MCF 10A (cell line): ENCODE results near the gene ATPAF1. TPM values are rescaled to one million over a fixed set of nuclear protein-coding genes. Genes with fewer than 3 reads are reported as not detected.
"Not testable (repeated sequence)": the region's sequence is repeated elsewhere in the genome, so short reads cannot be mapped to it uniquely, and the experiment has no call there.

ENCODE experiments used
- BruUV-seq: library from RNA; stranded (reverse); fragments of 400-500 nt; replicated peaks from 2 replicates; lab custom pipeline; 2021; lab: Mats Ljungman, UMichigan
- CTCF ChIA-PET: fragments of 300-600 bp; sonication (Branson Sonifier 250); formaldehyde crosslinking; extraction: SDS; loops from one replicate; lab custom pipeline; 2021; ENCODE audit warnings: antibody characterized with exemption, inconsistent platforms; lab: Yijun Ruan, JAX
- POLR2A ChIA-PET: fragments of 300-600, 350-650 bp; sonication (Branson Sonifier 250); formaldehyde crosslinking; extraction: SDS; loops from one replicate; lab custom pipeline; 2020; ENCODE audit warnings: antibody characterized with exemption, inconsistent platforms; lab: Yijun Ruan, JAX
- DNase-seq: peaks from one replicate; pipeline ENCODE4 v3.0.0-alpha.2; 2018; ENCODE audit not compliant: unreplicated experiment
- H3K27ac Mint-ChIP-seq: one replicate; pipeline ENCODE4 v1.8.0; 2022; ENCODE audit warnings: mild to moderate bottlenecking, low read depth, mixed read lengths; ENCODE audit not compliant: unreplicated experiment
- H3K27me3 Mint-ChIP-seq: one replicate; pipeline ENCODE4 v1.8.0; 2022; ENCODE audit warnings: mixed read lengths; ENCODE audit not compliant: insufficient read depth, unreplicated experiment
- H3K36me3 Mint-ChIP-seq: one replicate; pipeline ENCODE4 v1.8.0; 2022; ENCODE audit warnings: mild to moderate bottlenecking, moderate library complexity, mixed read lengths; ENCODE audit not compliant: insufficient read depth, unreplicated experiment
- H3K4me1 Mint-ChIP-seq: one replicate; pipeline ENCODE4 v1.8.0; 2022; ENCODE audit warnings: mixed read lengths; ENCODE audit not compliant: insufficient read depth, unreplicated experiment
- H3K4me3 Mint-ChIP-seq: one replicate; pipeline ENCODE4 v1.8.0; 2022; ENCODE audit warnings: mild to moderate bottlenecking, moderate library complexity, mixed read lengths; ENCODE audit not compliant: unreplicated experiment
- H3K9me3 Mint-ChIP-seq: one replicate; pipeline ENCODE4 v1.8.0; 2022; ENCODE audit warnings: mixed read lengths; ENCODE audit not compliant: unreplicated experiment
- intact Hi-C: fragments of 100-400 bp; cut with micrococcal nuclease; formaldehyde crosslinking; loops from 2 replicates; pipeline ENCODE4 v1.14.1; 2022
- total RNA-seq: library from RNA; stranded (reverse); gene quantifications from 2 replicates; pipeline ENCODE4 v1.2.3, GENCODE V29; 2022
- TF ChIP-seq, protein P1 (sequence below): fragments of 200-600 bp; IDR thresholded peaks from one replicate; pipeline ENCODE4 v1.8.0; 2022; ENCODE audit warnings: antibody characterized with exemption, mild to moderate bottlenecking; ENCODE audit not compliant: unreplicated experiment

The ATPAF1 gene
- total RNA-seq, 1 experiment from 2014 or later = 43.2 TPM

- intact Hi-C loops = no loop called here
- Mint-ChIP-seq H3K4me1 (no peaks in the 10 kb centered on the region), H3K27me3 (no peaks in the 10 kb centered on the region), H3K4me3 (no peak overlapping the region), H3K27ac (no peak overlapping the region), H3K9me3 (no peaks in the 10 kb centered on the region), H3K36me3 (peaks cover 46% of the 10 kb centered on the region)
- POLR2A ChIA-PET = interaction anchor here (1.4 kb wide), 1 partner anchor 14 kb away, joined by 5 read pairs; no protein-coding TSS in a partner anchor
- CTCF ChIA-PET = interaction anchor here (0.5 to 1.1 kb wide), 3 partner anchors 15 to 414 kb away, joined by 3 read pairs; no protein-coding TSS in a partner anchor
- TF ChIP-seq, protein P1, sequence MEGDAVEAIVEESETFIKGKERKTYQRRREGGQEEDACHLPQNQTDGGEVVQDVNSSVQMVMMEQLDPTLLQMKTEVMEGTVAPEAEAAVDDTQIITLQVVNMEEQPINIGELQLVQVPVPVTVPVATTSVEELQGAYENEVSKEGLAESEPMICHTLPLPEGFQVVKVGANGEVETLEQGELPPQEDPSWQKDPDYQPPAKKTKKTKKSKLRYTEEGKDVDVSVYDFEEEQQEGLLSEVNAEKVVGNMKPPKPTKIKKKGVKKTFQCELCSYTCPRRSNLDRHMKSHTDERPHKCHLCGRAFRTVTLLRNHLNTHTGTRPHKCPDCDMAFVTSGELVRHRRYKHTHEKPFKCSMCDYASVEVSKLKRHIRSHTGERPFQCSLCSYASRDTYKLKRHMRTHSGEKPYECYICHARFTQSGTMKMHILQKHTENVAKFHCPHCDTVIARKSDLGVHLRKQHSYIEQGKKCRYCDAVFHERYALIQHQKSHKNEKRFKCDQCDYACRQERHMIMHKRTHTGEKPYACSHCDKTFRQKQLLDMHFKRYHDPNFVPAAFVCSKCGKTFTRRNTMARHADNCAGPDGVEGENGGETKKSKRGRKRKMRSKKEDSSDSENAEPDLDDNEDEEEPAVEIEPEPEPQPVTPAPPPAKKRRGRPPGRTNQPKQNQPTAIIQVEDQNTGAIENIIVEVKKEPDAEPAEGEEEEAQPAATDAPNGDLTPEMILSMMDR = no peak
- DNase-seq = no peak
- no TSS peak for BruUV-seq
These were observed 10.4 kb downstream of the ATPAF1 start for GRCh38 chr1:46657775-46658174.

GRCh38 chr1:46656643-46657042, 11.5 kb downstream of the ATPAF1 start:
- TF ChIP-seq, protein P1 = no peak
- H3K36me3 Mint-ChIP-seq = peaks cover 54% of the 10 kb centered on the region
- H3K4me3 Mint-ChIP-seq = no peak overlapping the region
- no peak for DNase-seq
- H3K9me3 Mint-ChIP-seq = no peaks in the 10 kb centered on the region
- no peaks in the 10 kb centered on the region for H3K4me1 Mint-ChIP-seq
- CTCF ChIA-PET = interaction anchor here (0.6 kb wide), 1 partner anchor 292 kb away, joined by 3 read pairs; no protein-coding TSS in a partner anchor
- no peak overlapping the region for H3K27ac Mint-ChIP-seq
- H3K27me3 Mint-ChIP-seq = no peaks in the 10 kb centered on the region
- intact Hi-C loops = no loop called here
- POLR2A ChIA-PET = no interaction called here
- no TSS peak for BruUV-seq

DNA sequence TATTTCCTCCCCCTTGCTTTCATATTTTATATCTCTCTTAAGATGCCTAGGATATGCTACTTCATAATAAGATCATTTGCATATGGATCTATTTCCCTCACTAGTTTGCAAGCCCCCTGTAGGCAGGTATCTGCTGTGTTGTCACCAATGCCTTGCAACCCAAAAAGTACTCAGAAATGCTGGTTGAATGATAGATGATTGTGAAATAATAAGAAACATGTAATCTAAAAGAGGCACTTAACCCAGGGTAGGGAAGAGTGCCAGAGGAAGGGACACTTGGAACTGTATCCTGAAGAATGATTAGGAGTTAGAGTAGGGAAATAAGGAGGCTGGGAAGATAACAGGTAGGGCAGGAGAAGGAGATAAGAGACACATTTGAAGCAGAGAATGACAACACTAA, 12.3 kb downstream of the ATPAF1 start:
- TF ChIP-seq, protein P1 = no peak
- no peaks in the 10 kb centered on the region for H3K9me3 Mint-ChIP-seq
- ChIA-PET CTCF (no interaction called here), POLR2A (no interaction called here)
- no peak for DNase-seq
- H3K36me3 Mint-ChIP-seq = peaks cover 55% of the 10 kb centered on the region
- H3K4me3 Mint-ChIP-seq = no peak overlapping the region
- H3K27ac Mint-ChIP-seq = no peak overlapping the region
- intact Hi-C loops = no loop called here
- BruUV-seq = no TSS peak
- H3K27me3 Mint-ChIP-seq = no peaks in the 10 kb centered on the region
- no peaks in the 10 kb centered on the region for H3K4me1 Mint-ChIP-seq

GRCh38 chr1:46654698-46655097, 13.5 kb downstream of the ATPAF1 start:
- BruUV-seq, H3K4me1 Mint-ChIP-seq, DNase-seq, intact Hi-C loops, H3K4me3 Mint-ChIP-seq, H3K27ac Mint-ChIP-seq, H3K27me3 Mint-ChIP-seq, H3K9me3 Mint-ChIP-seq: not testable (repeated sequence)
- ChIA-PET CTCF (interaction anchor here (0.6 to 0.7 kb wide), 2 partner anchors 11 to 377 kb away, joined by 3 to 5 read pairs; no protein-coding TSS in a partner anchor), POLR2A (interaction anchor here (1.7 to 2.1 kb wide), 2 partner anchors 11 to 13 kb away, joined by 6 to 7 read pairs; partner anchors contain the start of gene ATPAF1)
- peaks cover 59% of the 10 kb centered on the region for H3K36me3 Mint-ChIP-seq
